Endometrium (tissue), 2 donors: ENCODE data around the gene CDH13.
A peak's percentile ranks its signal among the peaks of the same experiment; 100 is the strongest.

Source experiments
- FAIRE-seq: peaks from 2 replicates; lab custom pipeline; 2012; peaks lifted over from hg19 to GRCh38; lab: Jason Lieb, UNC
- donor health status: control.
- donor health status: control.

The CDH13 gene

DNA sequence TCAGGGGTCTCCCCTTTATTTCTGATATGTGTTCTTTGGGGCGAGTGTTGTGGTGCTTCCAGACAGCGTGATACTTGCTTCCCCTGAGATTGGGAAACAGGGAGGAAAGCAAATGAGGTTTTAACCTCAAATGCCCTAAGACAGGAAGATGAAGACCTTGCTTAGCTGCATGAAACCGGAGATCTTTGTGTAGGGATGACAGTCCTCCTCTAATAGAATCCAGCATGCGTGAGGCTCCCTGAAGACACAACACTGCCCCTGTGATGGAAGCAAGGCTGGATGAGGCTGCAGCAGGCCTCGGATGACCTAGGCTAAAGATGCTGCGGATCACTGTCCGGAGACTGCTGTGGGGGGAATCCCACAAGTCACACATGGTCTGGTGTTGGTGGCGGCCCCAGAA, 491.0 kb downstream of the CDH13 start:
- FAIRE-seq = no peak

DNA sequence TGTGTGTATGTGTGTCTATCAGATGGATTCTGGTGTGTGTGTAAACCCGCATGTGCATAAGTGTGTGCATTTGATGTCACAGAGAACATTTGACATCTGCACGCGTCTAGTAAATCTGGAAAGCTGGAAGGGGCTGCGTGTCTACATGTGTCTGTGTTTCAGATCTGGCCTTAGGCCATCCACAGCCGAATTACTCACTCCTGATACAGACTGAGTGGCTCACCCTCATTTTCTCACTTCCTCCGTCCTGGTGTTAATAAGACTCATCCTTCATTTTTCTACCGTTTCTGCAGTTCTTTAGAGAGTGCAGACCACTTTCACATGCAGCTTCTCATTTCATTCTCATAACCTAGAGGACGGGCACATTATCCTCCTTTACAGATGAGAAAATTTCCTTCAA, 491.6 kb downstream of the CDH13 start:
- no peak for FAIRE-seq

DNA sequence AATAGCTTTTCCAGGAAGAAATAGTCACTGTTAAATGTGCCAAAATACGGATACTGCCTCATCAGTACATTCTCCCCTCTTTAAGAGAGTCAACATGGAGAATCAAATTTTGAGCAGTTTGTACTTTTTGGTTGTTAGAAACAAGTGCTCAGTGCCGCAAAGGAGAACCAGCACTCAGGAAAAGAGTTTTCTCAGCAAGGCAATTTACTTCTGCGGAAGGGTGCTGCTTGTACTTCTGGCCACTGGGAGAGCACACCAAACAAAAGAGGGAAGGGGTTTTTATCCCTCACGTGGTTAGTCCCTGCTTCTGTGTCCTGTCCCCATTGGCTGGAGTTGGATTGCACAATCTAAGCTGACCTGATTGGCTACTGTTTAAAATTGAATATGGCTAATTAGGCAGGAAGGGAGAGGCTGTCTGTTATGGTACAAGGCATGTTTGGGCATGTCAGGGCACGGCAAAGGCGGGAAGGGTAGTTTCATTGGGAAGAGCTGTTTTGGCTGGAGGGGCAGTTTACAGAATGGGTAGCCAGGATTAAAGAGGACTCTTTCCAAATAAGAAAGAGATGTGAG, 499.3 kb downstream of the CDH13 start:
- FAIRE-seq = no peak

DNA sequence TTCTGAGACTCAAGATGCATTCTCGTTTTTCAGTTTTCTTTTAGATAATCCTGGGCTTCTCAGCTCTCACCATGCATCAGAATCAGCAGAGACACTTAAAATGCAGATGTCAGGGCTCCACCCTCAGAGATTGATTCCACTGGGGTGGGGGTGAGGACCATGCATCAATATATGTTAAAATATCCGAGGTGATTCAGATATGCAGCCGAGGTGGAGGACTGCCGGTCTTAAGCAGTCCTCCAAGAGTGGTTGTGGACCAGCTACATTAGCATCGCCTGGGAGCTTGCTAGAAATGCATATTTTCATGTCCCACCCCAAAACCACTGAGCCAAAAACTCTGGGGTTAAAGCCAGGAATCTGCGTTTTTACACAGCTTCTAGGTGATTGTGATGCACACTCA, 501.3 kb downstream of the CDH13 start:
- no peak for FAIRE-seq

DNA sequence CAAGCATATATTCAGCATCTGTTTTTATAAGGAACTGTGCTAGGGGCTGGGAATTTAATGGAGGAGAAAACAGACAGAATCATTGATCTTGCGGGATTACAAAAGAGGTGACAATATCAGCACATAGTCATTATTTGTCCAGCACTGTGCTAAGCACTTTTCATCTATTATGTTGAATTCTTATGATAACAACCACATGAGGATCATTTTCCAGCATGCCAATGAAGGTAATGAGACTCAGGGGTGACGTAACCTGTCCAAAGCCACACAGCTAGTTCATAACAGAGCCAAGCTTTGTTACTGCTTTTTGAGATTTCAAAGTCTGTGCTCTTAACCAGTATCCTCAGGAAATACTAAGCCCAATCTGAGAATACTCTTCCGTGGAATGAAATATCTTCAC, 503.3 kb downstream of the CDH13 start:
- FAIRE-seq = no peak

DNA sequence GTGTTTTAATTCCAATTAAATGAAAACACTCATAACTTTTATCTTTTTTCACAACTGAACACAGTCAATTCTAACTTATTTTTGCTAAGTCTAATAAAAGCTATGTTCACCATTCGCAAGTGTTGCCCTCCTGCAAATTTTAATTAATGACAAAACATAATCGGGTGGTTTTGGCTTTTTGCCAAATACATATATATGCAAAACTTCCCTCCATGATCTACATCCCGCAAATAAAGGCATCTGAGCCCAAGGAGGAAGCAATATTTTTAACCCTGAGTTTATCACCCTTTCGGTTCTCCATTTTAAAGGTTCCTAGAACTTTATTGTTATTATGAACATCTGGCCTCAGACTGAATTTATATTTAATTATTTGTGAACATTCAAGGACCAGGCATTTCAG, 507.9 kb downstream of the CDH13 start:
- FAIRE-seq = no peak

DNA sequence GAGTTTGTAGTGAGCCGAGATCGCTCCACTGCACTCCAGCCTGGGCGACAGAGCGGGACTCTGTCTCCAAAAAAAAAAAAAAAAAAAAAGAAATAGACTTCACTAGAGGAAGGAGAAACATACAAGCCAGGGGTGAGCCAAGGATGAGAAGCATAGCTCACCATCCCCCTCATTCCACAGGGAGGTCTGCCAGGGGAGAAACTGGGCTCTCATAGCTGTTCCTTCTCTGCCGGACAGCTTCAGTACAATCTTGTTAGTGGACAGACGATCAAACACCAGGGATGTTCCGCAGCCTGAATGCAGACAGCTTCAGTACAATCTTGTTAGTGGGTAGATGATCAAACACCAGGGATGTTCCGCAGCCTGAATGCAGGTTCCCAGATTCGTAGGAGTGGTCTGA, 509.6 kb downstream of the CDH13 start:
- FAIRE-seq = no peak

DNA sequence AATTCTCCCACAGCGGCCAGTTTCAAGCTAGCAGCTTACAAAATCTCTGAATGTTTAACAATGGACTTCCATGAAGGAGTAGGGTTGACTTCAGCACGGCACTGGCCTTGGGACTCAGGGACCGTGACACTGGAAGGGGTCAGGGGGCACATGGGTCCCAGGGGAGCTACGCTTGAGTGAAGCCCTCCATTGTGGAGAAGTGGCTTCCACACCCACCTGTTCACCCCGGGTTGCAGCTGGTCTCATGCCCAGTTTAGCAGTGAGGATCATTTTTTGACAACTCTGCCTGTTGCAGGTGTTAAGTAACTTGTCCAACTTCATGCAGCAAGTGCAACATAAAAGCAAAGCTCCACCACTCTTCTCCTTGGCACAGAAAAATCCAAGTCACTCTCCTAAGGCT, 510.2 kb downstream of the CDH13 start:
- no peak for FAIRE-seq

DNA sequence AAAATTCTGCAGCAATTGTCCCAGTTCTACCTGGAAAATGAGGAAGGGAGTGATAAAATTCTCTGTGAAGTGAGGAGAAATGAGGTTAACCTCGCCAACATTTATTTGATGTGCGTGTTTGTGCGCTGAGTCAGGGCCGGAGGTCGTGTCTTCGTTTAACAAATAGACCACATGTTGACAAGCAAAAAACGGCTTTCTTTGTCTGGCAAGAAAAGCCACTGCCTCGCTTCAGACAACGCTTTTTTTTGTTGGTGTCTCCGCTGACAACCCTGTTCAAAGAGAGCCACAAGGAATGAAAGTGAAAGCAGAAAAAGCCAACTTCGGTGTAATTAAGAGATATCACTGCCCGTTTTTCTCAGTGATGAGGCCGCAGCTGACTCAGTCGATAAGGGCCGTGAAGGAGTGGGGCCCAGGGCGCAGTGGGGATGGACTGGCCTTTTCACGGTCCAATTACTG, 510.6 kb downstream of the CDH13 start:
- no peak for FAIRE-seq

DNA sequence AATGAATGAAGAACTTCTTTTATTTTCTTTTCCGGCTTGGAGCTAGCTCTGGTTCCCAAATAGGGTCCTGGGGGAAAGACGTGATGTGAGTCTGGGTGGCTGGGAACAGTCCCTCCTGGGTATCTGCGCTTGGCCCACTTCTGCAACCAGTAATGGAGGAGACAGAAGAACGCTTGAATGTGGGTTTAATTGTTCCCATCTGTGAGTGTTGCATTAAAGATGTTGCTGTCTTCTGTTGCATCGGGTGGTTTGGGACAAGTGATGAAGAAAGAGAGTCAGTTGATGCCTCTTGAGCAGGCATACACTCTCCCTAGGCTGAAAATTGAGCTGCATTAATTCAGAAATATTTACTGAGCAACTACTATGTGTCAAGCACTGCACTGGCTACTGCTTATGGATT, 511.1 kb downstream of the CDH13 start:
- FAIRE-seq = no peak

DNA sequence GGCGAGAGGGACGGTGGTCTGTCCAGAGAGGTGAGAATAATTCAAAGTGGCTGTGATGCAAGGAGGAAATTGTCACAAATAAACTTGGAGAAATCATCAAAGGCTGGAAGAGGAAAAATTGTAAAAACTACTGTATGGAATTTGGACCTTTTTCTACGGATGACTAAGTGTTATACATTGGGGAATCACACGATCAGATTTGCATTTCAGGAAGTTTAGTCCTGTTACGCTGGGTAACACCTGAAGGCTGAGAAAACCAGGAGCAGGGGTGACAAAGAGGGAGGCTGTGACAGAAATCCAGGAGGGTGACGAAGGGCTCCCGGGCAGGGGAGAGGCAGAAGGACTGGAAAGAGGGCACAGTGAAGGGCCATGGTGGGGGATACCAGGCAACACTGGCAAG, 511.7 kb downstream of the CDH13 start:
- no peak for FAIRE-seq

DNA sequence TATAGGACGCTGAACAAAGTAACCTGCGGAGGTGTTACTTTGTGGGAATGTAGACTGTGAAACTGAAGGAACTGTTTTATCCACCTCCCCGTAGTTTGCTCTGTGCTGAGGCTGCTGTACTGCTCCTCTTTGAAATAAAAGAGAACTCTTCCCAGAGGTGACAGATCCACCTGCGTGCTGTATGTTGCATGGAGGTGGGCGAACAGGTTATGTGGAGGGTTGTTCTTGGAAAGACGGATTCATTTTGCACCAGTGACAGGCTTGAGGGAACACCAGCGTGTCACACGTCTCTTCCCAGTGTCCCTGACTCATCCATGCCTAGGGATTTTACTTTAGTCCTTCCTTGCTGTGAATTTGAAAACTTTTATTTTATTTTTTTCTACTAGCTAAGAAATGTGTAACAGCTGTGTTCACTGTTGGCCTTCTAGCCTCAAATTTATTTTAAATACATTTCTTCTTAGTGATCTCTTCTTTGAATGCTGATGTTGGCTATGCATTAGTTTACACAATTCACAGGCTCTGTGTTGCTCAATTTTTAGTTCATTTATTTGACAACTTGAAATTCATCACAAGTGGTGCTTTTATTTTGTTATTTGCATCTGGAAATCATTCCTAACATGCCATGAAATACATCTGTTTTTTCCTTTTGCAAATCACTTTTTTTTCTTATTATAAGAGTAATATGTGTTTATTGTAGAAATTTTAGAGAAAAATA, 512.4 kb downstream of the CDH13 start:
- FAIRE-seq = peak; percentile 91

DNA sequence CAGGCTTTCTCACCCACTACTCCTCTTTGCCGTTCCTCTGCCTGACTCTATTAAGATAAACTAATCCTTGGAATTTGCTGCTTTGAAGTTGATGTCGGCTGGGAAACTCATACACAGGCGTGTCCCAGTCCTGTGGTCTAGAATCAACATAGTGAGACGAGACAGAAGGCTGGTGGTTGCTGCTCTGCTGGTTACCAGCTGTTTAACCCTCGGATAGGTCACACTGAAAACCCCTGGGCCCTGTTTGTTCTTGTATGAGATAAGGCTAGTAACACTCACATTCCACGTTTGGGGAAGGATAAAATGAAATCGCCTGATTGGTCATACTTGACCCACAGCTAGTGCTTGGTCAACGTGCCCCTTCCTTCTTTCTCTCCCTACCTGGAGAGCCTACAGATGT, 517.0 kb downstream of the CDH13 start:
- FAIRE-seq = no peak

DNA sequence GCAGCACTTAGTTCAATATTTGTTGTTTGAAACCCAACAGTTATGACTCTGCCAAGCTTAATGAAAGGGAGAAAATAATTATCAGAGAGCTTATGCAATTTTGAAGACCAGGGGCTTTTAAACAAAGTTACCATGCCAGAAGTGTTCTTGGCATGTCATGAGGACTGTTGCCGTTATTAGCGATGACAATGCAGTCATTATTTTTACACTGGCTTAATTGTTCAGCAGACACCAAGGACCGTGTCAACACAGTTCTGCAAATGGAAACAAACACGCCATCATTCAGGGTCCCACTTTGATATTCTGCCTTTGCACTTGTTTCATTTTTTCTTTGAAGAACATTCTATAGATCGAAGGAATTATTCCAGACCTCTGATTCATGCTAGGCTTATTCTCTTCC, 518.5 kb downstream of the CDH13 start:
- FAIRE-seq = no peak

DNA sequence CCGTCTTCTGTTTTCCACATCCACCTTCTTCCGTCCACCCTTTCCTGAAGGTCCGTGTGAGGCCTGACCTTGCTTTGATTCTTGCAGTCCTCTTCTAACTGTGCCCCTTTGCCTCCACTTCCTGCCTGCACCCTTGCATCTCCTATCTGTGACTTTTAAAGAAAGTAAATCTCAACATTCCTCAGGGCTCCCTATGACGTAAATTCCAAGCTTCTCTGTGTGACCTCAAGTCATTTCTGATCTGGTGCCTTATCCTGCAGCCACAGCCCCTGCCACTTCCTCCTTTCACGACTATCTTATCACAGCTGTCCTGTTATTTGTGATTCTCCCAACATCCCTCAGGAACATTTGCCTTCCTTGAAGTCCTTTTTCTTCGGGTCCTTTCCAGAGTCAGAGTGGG, 520.5 kb downstream of the CDH13 start:
- no peak for FAIRE-seq

DNA sequence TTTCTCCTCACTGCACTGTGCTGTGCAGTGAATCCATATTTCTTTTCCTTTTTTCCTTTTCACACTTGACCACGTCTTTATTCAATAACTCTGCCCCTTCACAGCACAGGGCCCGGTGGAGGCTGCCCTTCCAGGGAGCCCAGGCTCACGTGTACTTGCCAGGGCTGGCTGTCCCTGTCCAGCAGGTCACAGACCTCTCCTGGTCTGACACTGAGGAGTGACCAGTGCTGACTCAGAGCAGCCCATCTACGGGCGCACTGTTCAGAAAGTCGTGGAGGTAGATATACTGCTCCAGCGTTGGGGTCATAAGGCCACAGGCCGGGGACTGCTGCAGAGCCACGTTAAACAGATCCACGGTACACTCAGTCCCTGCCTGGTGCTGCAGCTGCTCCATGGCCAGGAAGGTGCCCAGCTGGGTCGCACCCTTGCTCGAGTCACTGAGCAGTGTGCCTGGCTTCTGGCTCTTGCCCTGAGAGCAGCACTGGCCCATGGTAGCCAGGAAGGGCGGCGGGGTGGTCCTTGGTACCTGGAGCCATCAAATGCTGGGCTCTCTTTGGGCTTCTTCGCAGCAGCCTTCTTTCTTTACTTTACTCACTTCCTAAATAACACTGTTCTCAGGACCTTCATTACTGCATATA, 531.7 kb downstream of the CDH13 start:
- FAIRE-seq = no peak

DNA sequence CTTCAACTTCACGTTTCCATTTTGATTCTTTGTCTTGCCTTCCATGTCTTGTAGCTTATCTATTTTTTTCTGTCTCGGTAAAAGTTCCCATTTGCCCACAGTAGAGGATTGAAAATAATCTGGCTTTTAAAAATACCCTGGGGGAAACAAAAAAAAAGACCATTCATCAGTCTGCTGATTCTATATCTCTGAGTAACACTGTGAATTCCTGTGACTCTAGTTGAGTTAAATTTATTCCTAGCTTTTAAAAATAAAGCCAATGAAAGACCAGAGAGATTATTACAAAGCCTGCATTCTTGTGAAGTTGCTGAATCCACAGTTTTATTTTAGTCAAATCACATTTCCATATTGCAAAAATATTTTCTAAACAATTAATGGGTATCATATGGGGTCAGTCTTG, 532.3 kb downstream of the CDH13 start:
- FAIRE-seq = no peak

DNA sequence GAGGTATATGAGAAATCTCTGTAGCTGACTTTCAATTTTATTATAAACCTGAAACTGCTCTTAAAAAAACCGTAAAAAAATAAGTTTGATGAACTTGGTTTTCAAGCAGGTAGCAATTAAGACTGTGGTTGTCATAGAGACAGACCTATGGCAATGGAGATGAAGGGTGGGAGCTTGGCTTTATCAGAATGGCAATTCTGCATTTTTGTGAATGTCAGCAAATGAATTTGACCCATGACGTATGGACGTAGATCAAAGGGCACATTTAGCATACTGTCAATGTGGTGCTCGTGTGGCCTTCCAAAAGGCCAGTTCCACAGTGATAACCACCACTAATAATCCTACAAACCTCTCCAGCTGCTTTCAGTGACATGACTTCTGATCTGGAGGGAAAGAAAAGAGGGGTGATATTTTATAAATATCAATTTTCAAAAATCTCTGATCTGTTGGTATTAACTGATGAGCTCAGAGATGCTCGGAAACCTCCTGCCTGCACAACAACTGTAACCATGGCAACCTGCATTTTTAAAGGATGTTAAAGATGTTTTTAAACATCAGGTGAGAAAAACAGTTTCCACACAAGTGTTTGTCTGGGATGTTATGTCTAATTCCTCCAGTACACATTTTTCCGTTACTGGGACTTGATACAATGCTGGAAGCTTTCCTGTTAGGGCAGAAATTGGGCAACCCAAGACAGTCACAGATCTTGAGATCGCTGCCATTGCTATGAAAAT, 533.7 kb downstream of the CDH13 start:
- FAIRE-seq = no peak

DNA sequence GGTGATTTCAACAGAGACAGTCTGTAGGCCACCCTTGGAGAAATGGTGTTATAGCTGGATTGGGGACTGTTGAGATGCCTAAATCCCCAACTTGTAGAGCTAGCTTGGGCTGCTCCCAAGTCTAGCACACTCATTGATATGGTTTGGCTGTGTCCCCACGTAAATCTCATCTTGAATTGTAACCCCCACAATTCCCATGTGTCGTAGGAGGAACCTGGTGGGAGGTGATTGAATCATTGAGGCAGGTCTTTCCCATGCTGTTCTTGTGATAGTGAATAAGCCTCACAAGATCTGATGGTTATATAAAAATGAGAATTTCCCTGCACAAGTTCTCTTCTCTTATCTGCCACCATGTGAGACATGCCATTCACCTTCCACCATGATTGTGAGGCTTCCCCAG, 536.0 kb downstream of the CDH13 start:
- FAIRE-seq = no peak

DNA sequence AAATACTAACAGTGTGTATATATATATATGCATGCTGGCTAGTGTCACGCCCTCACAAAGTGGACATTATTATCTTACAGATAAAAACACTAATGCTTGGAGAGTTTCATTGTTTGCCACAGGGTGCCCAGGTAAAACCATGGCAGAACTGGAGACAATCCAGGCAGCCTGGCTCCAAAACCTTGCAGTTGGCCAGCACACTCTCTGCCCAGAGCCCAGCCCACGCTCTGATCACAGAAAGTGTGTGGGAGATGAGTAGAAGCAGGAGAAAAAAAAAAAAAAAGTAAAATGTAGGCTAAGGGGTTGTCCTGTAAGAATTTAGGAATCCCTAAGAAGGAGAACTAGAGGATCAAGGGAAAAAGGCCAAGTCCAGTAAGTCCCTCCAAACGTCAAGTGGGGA, 538.0 kb downstream of the CDH13 start:
- FAIRE-seq = no peak

DNA sequence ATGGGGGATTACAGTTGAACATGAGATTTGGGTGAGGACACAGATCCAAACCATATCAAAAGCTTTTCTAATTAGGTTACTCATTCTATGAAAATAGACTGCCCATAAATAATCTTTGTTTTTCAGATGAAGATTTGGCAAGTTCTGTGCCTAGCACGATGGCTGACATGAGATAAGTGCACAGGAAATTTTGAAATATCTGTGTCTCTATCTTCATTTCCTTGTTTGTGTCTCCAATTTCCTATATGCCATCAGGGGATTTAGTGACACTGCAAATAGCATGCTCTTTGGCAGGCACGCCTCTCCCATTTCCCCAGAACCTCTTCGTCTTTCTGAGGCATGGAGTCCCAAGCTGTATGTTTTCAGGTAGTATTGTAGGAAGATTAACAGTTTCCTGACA, 544.6 kb downstream of the CDH13 start:
- FAIRE-seq = no peak

DNA sequence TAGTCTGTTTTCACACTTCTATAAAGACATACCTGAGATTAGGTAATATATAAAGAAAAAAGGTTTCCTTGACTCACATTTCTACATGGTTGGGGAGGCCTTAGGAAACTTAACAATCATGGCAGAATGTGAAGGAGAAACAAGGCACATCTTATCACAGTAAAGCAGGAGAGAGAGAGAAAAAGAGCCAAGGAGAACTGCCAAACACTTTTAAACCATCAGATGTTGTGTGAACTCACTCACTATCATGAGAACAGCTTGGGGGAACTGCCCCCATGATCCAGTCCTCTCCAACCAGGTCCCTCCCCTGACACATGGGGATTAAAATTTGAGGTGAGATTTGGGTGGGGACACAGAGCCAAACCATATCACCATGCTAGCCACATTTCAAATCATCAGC, 547.9 kb downstream of the CDH13 start:
- no peak for FAIRE-seq

DNA sequence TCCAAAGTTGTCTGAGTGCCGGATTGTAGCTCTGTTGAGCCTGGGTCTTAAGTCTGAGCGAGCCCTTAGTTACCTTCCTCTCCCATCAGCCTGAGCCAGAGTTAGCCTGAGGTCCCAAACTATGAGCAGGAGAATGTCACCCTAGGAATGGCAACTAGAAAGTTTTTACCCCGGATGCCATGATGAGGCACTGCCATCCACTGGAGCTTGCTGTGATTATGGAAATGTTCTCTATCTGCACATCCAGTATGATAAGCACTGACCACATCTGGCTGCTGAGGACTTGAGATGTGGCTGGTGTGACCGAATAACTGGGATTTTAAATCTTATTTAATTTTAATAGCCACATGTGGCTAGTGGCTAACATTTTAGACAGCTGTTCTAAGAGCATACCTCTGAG, 550.0 kb downstream of the CDH13 start:
- no peak for FAIRE-seq
